BLaER1 (cell line): ENCODE results near the gene FAM43A.

Experiments used
- H3K27ac ChIP-seq: shearing (Covaris generic); formaldehyde crosslinking; 2 replicates; pipeline ENCODE4 v1.8.1; 2022
- H3K27me3 ChIP-seq: shearing (Covaris generic); formaldehyde crosslinking; 2 replicates; pipeline ENCODE4 v1.8.1; 2022
- H3K36me3 ChIP-seq: shearing (Covaris generic); formaldehyde crosslinking; 2 replicates; pipeline ENCODE4 v1.8.1; 2022
- H3K4me1 ChIP-seq: shearing (Covaris generic); formaldehyde crosslinking; 2 replicates; pipeline ENCODE4 v1.8.1; 2022
- H3K4me2 ChIP-seq: shearing (Covaris generic); formaldehyde crosslinking; 2 replicates; pipeline ENCODE4 v1.8.1; 2022
- H3K4me3 ChIP-seq: shearing (Covaris generic); formaldehyde crosslinking; 2 replicates; pipeline ENCODE4 v1.8.1; 2022
- H3K9ac ChIP-seq: shearing (Covaris generic); formaldehyde crosslinking; 2 replicates; pipeline ENCODE4 v1.8.1; 2022
- H3K9me3 ChIP-seq: shearing (Covaris generic); formaldehyde crosslinking; 2 replicates; pipeline ENCODE4 v1.8.1; 2022
- H4K20me1 ChIP-seq: shearing (Covaris generic); formaldehyde crosslinking; 2 replicates; pipeline ENCODE4 v1.8.1; 2022
- Cebpa-rat ChIP-seq: shearing (Covaris generic); IDR thresholded peaks from 2 replicates; pipeline ENCODE4 v1.8.1; 2022

FAM43A gene

DNA sequence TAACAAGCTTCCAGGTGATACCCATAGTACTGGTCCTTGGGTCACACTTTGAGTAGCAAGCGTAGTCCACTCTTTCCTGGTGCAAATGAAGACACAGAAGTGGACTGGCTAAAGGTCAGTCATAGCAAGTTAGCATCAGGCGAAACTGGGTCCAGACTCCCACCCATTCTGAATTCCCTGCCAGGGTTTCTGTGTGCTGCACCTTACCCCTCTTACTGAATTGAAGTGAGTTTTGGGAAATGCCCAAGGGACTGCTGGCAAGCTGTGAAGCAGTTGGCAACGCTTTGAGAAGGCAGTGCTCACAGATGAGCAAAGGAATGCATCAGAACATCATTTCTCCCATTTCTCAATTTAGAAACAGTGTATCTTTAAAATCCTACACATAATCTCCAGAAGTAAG lies 11.9 kb upstream of the FAM43A start:
- Histone ChIP-seq H3K4me2 (no peak overlapping the region), H3K36me3 (peaks cover 15% of the 10 kb centered on the region), H3K27me3 (no peaks in the 10 kb centered on the region), H4K20me1 (peaks cover 26% of the 10 kb centered on the region), H3K4me3 (no peak overlapping the region), H3K9me3 (no peaks in the 10 kb centered on the region), H3K9ac (no peak overlapping the region), H3K4me1 (peaks cover 30% of the 10 kb centered on the region), H3K27ac (no peak overlapping the region)
- no peak for TF ChIP-seq Cebpa-rat

DNA sequence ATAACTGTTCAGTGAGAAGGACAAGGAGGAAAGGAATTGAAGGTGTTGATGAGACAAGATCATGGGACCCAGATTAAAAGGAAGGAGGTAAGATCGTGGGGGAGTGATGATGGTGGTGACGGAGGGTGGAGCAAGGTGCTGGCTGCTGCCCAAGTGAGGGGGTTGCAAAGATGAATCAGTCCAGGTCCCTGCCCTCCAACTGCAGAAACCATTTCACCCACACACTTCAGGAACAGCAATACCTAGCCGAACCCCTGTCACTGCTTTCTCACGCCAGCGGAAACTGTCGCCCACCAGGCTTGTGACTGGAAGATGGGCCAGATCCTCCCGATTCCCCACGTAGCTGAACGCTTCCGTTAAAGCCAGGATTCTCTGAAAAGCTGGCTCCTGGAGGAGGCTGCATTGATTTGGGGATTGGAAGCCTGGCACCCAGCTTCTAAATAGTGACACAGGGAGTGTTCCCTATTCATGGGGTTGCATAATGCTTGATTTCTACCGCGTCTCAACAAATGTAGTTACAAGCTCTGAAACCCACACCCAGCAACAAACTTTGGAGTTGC lies 10.5 kb upstream of the FAM43A start:
- Histone ChIP-seq H3K4me1 (peaks cover 24% of the 10 kb centered on the region), H3K9me3 (no peaks in the 10 kb centered on the region), H3K9ac (no peak overlapping the region), H4K20me1 (peaks cover 13% of the 10 kb centered on the region), H3K27ac (no peak overlapping the region), H3K36me3 (peaks cover under 1% of the 10 kb centered on the region; the same call in 1 of the 2 replicates), H3K4me2 (no peak overlapping the region), H3K27me3 (no peaks in the 10 kb centered on the region), H3K4me3 (no peak overlapping the region)
- no peak for TF ChIP-seq Cebpa-rat

DNA sequence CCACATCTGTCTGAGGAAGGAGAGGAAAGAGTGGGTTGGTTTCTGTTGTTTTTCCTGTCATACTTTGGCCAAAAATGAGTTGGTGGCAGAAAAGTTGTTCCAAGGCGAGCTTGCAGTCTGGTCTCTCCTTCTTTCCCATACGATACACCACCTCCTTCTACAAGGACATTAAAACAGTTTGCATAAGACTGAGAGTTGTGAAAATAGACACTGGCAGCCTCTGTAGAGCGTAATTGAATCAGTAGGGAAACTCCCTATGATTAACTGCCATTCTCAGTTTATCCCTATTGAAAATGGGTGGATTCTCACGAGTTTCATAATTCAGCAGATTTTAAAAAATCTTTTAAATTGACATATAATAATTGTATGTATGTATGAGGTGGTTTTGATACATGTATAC lies 10.0 kb upstream of the FAM43A start:
- Histone ChIP-seq H3K4me2 (no peak overlapping the region), H3K9me3 (no peaks in the 10 kb centered on the region), H3K4me1 (peaks cover 19% of the 10 kb centered on the region), H3K27me3 (no peaks in the 10 kb centered on the region), H3K27ac (no peak overlapping the region), H3K4me3 (no peak overlapping the region), H3K9ac (no peak overlapping the region), H3K36me3 (no peaks in the 10 kb centered on the region), H4K20me1 (peaks cover 8% of the 10 kb centered on the region)
- TF ChIP-seq Cebpa-rat: no peak

DNA sequence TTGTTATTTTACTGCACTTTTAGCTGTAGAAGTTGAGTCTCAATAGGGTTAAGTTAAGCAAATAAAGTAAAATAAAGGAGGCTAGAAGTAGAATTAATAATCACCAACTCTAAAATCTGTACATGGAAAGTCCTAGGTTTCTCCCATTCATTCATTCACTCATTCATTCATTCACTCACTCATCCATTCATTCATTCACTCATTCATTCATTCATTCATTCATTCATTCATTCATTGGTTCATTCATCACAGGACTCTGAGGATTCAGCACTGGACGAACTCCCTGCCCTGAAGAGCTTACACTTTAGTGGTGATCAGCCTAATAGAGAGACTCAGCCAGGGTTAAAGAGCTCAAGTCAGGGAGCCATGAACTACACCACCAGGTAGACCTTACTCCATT lies 9.2 kb upstream of the FAM43A start:
- Histone ChIP-seq H3K9me3 (no peaks in the 10 kb centered on the region), H4K20me1 (no peaks in the 10 kb centered on the region; the same call in 1 of the 2 replicates), H3K4me3 (no peak overlapping the region), H3K27ac (no peak overlapping the region), H3K9ac (no peak overlapping the region), H3K27me3 (no peaks in the 10 kb centered on the region), H3K4me1 (peaks cover 12% of the 10 kb centered on the region), H3K4me2 (no peak overlapping the region), H3K36me3 (no peaks in the 10 kb centered on the region)
- TF ChIP-seq Cebpa-rat: no peak

DNA sequence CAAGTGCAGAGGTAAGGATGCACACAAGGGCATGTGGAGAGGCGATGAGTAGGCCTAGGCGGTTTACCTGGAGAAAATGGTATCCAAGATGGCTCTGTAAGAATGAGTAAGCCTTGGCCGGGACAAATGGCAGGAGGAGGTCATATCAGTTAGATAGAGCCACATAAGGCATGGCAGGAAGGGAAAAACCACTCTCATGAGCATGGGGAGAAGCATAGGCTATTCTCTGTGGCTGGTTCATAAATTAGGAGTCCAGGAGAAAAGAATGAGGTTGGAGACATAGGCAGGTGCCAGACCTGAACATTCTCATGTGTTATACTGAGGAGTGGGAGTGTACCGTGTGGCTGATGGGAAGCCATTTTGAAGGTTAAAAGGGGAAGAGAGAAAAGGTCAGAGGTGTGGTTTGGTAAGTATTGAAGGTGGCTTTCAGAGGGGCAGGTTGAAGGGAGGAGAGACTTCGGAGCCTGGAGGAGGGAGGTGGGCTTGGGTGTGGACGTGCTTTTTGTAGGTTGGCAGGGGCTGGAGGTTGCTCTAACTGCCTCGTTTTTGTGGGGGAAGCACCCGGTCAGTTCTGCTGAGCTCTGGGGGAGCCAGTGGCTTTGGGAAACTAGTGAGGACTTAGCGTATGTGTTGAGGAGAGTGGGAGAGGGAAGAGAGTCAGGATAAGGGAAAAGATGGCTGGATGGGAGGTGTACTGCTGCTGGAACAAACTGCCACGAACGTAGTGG lies 4.6 kb upstream of the FAM43A start:
- Histone ChIP-seq H4K20me1 (peaks cover 3% of the 10 kb centered on the region), H3K4me1 (peaks cover 29% of the 10 kb centered on the region), H3K27ac (no peak overlapping the region), H3K36me3 (no peaks in the 10 kb centered on the region), H3K9ac (0 out of 2 replicates have a peak overlapping the region, but pooled peaks have one; percentile 4), H3K4me3 (no peak overlapping the region), H3K9me3 (no peaks in the 10 kb centered on the region), H3K27me3 (no peaks in the 10 kb centered on the region), H3K4me2 (no peak overlapping the region)
- TF ChIP-seq Cebpa-rat: no peak

DNA sequence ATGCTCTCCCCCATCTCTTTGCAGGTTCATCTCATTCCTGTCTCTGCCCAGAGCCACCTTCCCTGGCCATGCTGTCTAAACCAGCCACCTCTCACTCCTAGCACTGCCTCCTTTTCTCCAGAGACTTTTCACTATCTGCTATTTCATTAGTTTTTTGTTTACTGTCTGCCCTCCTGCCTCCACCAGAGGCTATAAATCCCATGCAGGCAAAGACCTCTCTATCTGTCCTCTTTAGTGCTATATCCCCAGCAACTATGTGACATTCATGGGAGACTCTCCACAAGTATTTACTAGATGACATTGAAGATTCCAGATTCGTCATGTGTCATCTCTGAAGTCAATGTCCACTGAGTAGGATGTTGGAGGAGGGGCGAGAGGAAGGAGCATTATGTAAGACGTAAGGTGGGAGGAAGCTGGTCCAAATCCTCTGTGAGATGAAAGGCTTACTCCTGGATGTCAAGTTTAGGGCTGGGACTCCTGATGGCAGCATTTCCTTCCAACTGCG lies 3.4 kb upstream of the FAM43A start:
- Histone ChIP-seq H3K4me3 (no peak overlapping the region), H3K9ac (no peak overlapping the region), H3K4me2 (peak overlapping the region; percentile 64; the same call in 1 of the 2 replicates), H3K36me3 (no peaks in the 10 kb centered on the region), H3K9me3 (no peaks in the 10 kb centered on the region), H3K27me3 (no peaks in the 10 kb centered on the region), H4K20me1 (peaks cover 15% of the 10 kb centered on the region), H3K27ac (no peak overlapping the region), H3K4me1 (peaks cover 37% of the 10 kb centered on the region)
- TF ChIP-seq Cebpa-rat: no peak

DNA sequence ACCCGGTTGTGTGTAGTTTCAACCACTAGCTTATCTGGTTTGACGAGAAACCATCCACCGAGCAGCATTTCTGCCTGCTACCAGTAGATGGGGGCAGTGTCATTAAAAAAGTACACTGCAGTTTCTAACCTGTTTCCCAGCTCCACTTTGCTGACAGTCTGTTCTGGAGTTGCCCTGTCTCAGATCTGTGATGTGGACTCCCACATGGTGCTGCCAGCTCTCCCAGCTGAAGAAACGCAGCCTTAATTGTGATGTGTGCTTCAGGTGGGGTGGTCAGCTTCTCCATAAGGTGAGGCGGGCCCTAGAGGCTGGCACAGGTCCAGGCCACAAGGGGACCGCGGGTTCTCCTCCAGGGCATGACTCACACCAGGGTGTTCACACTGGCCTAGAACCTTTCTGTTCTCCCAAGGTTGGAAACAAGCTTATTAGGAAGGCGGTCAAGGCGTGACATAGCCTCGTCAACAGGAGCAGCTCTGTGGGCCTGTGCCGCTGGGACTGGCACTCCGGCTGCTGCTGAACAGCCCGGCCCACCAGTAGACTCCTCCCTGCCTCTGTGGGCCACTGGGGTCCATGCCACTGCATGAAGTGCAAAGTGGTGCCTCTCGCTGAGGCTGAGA lies 2.9 kb upstream of the FAM43A start:
- Histone ChIP-seq H4K20me1 (peaks cover 19% of the 10 kb centered on the region), H3K4me1 (peaks cover 39% of the 10 kb centered on the region), H3K27ac (no peak overlapping the region), H3K9me3 (no peaks in the 10 kb centered on the region), H3K36me3 (no peaks in the 10 kb centered on the region), H3K4me3 (no peak overlapping the region), H3K27me3 (no peaks in the 10 kb centered on the region), H3K9ac (no peak overlapping the region), H3K4me2 (peak overlapping the region; percentile 64)
- no peak for TF ChIP-seq Cebpa-rat

DNA sequence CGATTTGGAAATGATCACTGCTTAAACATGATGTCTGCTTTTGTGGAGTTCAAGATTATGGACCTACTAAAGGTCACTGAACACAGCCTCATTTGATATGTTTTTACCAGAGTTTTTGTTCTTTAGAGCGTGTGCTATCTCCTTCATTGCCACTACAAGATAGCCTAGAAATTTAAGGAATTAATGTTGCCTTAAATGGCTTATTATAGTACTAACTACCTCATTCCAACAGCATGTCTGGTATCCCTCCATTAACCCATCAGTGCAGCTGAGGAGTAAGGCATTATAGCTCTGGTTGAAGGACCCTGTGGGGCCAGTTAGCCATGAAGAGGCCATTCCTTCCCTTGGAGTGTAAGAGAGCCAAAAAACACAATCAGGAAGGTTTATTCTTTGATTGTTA lies 2.3 kb upstream of the FAM43A start:
- H3K9ac ChIP-seq: no peak overlapping the region
- H4K20me1 ChIP-seq: peaks cover 19% of the 10 kb centered on the region
- no peaks in the 10 kb centered on the region for H3K27me3 ChIP-seq
- no peak for TF ChIP-seq Cebpa-rat
- no peaks in the 10 kb centered on the region for H3K9me3 ChIP-seq
- peaks cover 44% of the 10 kb centered on the region for H3K4me1 ChIP-seq
- H3K4me2 ChIP-seq: peak overlapping the region; percentile 64; the same call in 1 of the 2 replicates
- H3K36me3 ChIP-seq: no peaks in the 10 kb centered on the region
- no peak overlapping the region for H3K27ac ChIP-seq
- H3K4me3 ChIP-seq: no peak overlapping the region

DNA sequence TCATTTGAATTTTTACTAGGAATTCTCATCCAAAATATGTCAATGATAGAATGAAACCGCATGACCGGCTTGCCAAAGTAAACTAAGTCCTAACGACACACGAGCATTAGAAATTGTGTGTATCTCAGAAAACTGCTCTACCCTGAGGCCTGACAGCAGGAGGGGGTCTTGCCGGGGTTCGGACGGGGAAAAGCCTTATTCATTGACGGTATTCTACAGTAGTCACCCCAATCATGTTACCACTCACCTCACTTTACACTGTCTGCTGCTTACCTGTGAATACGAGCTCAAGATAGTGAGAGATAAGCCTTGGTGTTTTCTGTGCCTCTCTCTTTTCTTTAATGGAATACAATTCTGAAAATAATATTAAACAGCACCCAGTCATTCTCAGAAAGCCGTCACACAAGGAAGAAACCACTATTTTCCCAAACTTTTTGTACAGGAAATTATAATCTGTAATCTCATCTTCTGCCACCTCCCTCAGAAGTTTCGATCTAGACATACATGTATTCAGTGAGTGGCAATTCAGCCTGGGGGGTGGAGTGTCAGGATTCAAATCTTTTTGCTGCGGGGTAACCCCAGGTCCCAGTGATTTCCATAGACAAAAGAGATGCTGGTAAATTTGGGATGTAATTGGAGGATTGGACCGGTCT lies 492 bp upstream of the FAM43A start:
- H4K20me1 ChIP-seq: peaks cover 19% of the 10 kb centered on the region
- no peaks in the 10 kb centered on the region for H3K27me3 ChIP-seq
- peak overlapping the region; percentile 89 for H3K9ac ChIP-seq
- H3K4me1 ChIP-seq: peaks cover 62% of the 10 kb centered on the region
- peak overlapping the region; percentile 94 for H3K4me3 ChIP-seq
- no peaks in the 10 kb centered on the region for H3K9me3 ChIP-seq
- H3K4me2 ChIP-seq: peak overlapping the region; percentile 100
- no peaks in the 10 kb centered on the region for H3K36me3 ChIP-seq
- no peak for TF ChIP-seq Cebpa-rat
- peak overlapping the region; percentile 87 for H3K27ac ChIP-seq

DNA sequence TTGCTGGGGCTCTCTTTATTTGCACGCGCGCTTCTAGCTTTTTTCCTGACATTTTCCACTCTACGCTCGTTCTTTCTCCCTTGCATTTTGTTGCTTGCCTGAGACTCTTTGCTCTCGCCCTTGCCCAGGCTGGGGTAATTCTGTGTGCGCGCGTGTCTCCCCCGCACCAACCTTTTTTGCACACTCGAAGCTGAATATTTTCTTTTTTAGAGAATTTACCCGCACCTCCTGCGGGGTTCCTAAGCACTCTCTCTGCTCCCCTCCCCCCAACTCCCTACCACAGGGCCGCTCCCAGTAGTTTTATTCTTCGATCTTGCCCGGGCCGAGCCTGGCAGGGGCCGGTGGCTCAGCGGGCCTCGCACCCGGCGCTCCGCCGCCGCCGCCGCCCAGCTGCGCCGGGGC lies 732 bp downstream of the FAM43A start:
- peaks cover 75% of the 10 kb centered on the region for H3K4me1 ChIP-seq
- no peaks in the 10 kb centered on the region for H3K9me3 ChIP-seq
- no peaks in the 10 kb centered on the region for H3K36me3 ChIP-seq
- no peak for TF ChIP-seq Cebpa-rat
- no peaks in the 10 kb centered on the region for H3K27me3 ChIP-seq
- H3K27ac ChIP-seq: peak overlapping the region; percentile 87
- H3K4me2 ChIP-seq: peak overlapping the region; percentile 100
- peak overlapping the region; percentile 94 for H3K4me3 ChIP-seq
- H4K20me1 ChIP-seq: peaks cover 19% of the 10 kb centered on the region
- H3K9ac ChIP-seq: peak overlapping the region; percentile 89
